ENCODE measurements around the gene RNF43. TPM values are rescaled to one million over a fixed set of nuclear protein-coding genes. Genes with fewer than 3 reads are reported as not detected.

Gene RNF43
- total and polyA plus RNA-seq, 2 experiments from 2014 or later = 8.6 to 9.4 TPM

GRCh38 chr17:58381124-58382035 is 36.0 kb downstream of the RNF43 start:
- peak in 1 of 2 donors; percentile 54 for DNase-seq (ENCODE audit: low read depth in 1 of 2, low spot score in 1 of 2)
- peaks cover 8% of the 10 kb centered on the region for H3K4me1 ChIP-seq (ENCODE audit: low read depth)
- no peak overlapping the region for H3K4me3 ChIP-seq
- H3K36me3 ChIP-seq = no peaks in the 10 kb centered on the region
- no peak for TF ChIP-seq CTCF (IDR thresholded peaks at IDR 0.05; ENCODE audit: low read depth, low read length)
- no peaks in the 10 kb centered on the region for H3K9me3 ChIP-seq (ENCODE audit: low read depth)
- no peaks in the 10 kb centered on the region for H3K27me3 ChIP-seq
- H3K27ac ChIP-seq = no peak overlapping the region

- no peak for TF ChIP-seq CTCF (IDR thresholded peaks at IDR 0.05; ENCODE audit: low read depth, low read length)
- no peak overlapping the region for H3K27ac ChIP-seq
- no peaks in the 10 kb centered on the region for H3K9me3 ChIP-seq (ENCODE audit: low read depth)
- H3K4me1 ChIP-seq (ENCODE audit: low read depth) = peaks cover 8% of the 10 kb centered on the region
- no peak overlapping the region for H3K4me3 ChIP-seq
- no peaks in the 10 kb centered on the region for H3K36me3 ChIP-seq
- no peak for DNase-seq (ENCODE audit: low read depth in 1 of 2, low spot score in 1 of 2)
- no peaks in the 10 kb centered on the region for H3K27me3 ChIP-seq
Measured at GRCh38 chr17:58380207-58381123, 36.9 kb downstream of the RNF43 start.

- H3K27ac ChIP-seq = no peak overlapping the region
Measured at GRCh38 chr17:58379511-58379824, 37.9 kb downstream of the RNF43 start.

GRCh38 chr17:58378733-58379510 is 38.4 kb downstream of the RNF43 start:
- Histone ChIP-seq H3K4me1 (ENCODE audit: low read depth) (no peaks in the 10 kb centered on the region), H3K27me3 (no peaks in the 10 kb centered on the region), H3K36me3 (no peaks in the 10 kb centered on the region), H3K4me3 (no peak overlapping the region), H3K9me3 (ENCODE audit: low read depth) (no peaks in the 10 kb centered on the region), H3K27ac (no peak overlapping the region)
- no peak for TF ChIP-seq CTCF (IDR thresholded peaks at IDR 0.05; ENCODE audit: low read depth, low read length)
- no peak for DNase-seq (ENCODE audit: low read depth in 1 of 2, low spot score in 1 of 2)

More at GRCh38 chr17:58379511-58379824, 37.9 kb downstream of the RNF43 start:
- Histone ChIP-seq H3K9me3 (ENCODE audit: low read depth) (no peaks in the 10 kb centered on the region), H3K36me3 (no peaks in the 10 kb centered on the region), H3K4me1 (ENCODE audit: low read depth) (peaks cover 5% of the 10 kb centered on the region), H3K4me3 (no peak overlapping the region), H3K27me3 (no peaks in the 10 kb centered on the region)
- no peak for DNase-seq (ENCODE audit: low read depth in 1 of 2, low spot score in 1 of 2)
- TF ChIP-seq CTCF (IDR thresholded peaks at IDR 0.05; ENCODE audit: low read depth, low read length) = no peak

- Histone ChIP-seq H3K27me3 (no peaks in the 10 kb centered on the region), H3K36me3 (no peaks in the 10 kb centered on the region), H3K4me3 (no peak overlapping the region), H3K4me1 (ENCODE audit: low read depth) (no peaks in the 10 kb centered on the region), H3K27ac (no peak overlapping the region), H3K9me3 (ENCODE audit: low read depth) (no peaks in the 10 kb centered on the region)
- no peak for DNase-seq (ENCODE audit: low read depth in 1 of 2, low spot score in 1 of 2)
- TF ChIP-seq CTCF (IDR thresholded peaks at IDR 0.05; ENCODE audit: low read depth, low read length) = no peak
Measured at GRCh38 chr17:58377661-58378060, 39.7 kb downstream of the RNF43 start.

Data from cardiac muscle cell (in vitro differentiated cells and primary cell).